Thyroid gland (tissue), 4 donors: ENCODE measurements around the gene PPP1R11. TPM values are rescaled to one million over a fixed set of nuclear protein-coding genes. Genes with fewer than 3 reads are reported as not detected.

Source experiments
- DNase-seq, 2 donors: peaks; one replicate each; pipeline ENCODE4 v3.0.0-alpha.2; 2019
- H3K27ac ChIP-seq, 3 donors: fragments of 200-600 bp; sonication (generic); 1 replicate in 2 of 3; 2 replicates in 1 of 3; pipeline ENCODE4 v1.5.1; 2016 to 2019; ENCODE audit warnings: mild to moderate bottlenecking in 1 of 3, moderate library complexity in 1 of 3
- H3K27me3 ChIP-seq: fragments of 200-600 bp; sonication (generic); one replicate; pipeline ENCODE4 v1.5.1; 2019
- H3K36me3 ChIP-seq, 2 donors: fragments of 200-600 bp; sonication (generic); one replicate each; pipeline ENCODE4 v1.5.1; 2016 to 2019
- H3K4me1 ChIP-seq, 2 donors: fragments of 200-600 bp; sonication (generic); one replicate each; pipeline ENCODE4 v1.5.1; 2017 to 2019
- H3K4me3 ChIP-seq, 3 donors: fragments of 200-600 bp; sonication (generic); replicated peaks in 1 of 3; 1 replicate in 2 of 3; 2 replicates in 1 of 3; pipeline ENCODE4 v1.5.1; 2016; ENCODE audit warnings: mild to moderate bottlenecking in 1 of 3
- H3K9me3 ChIP-seq: fragments of 200-600 bp; sonication (generic); one replicate; pipeline ENCODE4 v1.5.1; 2017
- POLR2A ChIP-seq, 2 donors: fragments of 450-650 bp; IDR thresholded peaks; one replicate each; pipeline ENCODE4 v1.6.1; 2017; ENCODE audit warnings: antibody characterized with exemption in 2 of 2, mild to moderate bottlenecking in 2 of 2, moderate library complexity in 1 of 2
- WGBS, 2 donors: methylation state at CpG; one replicate each; pipeline ENCODE4 v1.1.5; 2017; 5-methylcytosine and 5-hydroxymethylcytosine counted together
- intact Hi-C: fragments of 100-400 bp; cut with DNase I; formaldehyde crosslinking; loops from one replicate; pipeline ENCODE4 v1.15.1; 2023
- total RNA-seq, 4 donors: library from RNA; depleted of rRNA; stranded (reverse); fragments of >200 nt; gene quantifications; one replicate each; pipeline ENCODE4 v1.2.3, GENCODE V29; 2016
- TF ChIP-seq, protein P1 (sequence below), 6 experiments: fragments of 200-600 bp in 3 of 6; fragments of 450-650 bp in 3 of 6; sonication (generic) in 3 of 6; IDR thresholded peaks; one replicate each; pipeline ENCODE4 v1.5.1; 2016 to 2019; ENCODE audit warnings: antibody characterized with exemption in 6 of 6, mild to moderate bottlenecking in 2 of 6, inconsistent platforms in 1 of 6, moderate library complexity in 1 of 6

The PPP1R11 gene
- total RNA-seq, 4 donors from 2014 or later = 41.3 to 64.1 (median 50.7) TPM

DNA sequence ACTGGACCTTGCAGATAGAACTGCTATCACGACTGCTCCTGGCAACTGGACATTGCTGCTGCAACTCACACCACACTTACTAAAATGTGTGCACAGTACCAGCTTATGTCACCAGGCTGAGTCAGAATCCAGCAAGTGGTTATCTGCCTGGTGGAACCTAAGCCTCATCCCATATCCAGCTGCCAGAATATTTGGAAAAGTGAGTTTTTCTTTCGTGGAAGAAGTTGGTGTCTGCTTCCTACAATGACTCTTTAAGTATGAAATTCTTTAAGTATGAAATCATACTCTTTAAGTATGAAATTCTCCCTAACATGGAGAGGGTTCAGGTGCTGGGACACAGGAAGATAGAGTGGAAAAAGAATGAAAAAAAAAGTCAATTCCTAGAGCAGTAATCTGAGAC lies 22.4 kb upstream of the PPP1R11 start:
- no peak for TF ChIP-seq POLR2A (IDR thresholded peaks at IDR 0.05)
- TF ChIP-seq, protein P1, sequence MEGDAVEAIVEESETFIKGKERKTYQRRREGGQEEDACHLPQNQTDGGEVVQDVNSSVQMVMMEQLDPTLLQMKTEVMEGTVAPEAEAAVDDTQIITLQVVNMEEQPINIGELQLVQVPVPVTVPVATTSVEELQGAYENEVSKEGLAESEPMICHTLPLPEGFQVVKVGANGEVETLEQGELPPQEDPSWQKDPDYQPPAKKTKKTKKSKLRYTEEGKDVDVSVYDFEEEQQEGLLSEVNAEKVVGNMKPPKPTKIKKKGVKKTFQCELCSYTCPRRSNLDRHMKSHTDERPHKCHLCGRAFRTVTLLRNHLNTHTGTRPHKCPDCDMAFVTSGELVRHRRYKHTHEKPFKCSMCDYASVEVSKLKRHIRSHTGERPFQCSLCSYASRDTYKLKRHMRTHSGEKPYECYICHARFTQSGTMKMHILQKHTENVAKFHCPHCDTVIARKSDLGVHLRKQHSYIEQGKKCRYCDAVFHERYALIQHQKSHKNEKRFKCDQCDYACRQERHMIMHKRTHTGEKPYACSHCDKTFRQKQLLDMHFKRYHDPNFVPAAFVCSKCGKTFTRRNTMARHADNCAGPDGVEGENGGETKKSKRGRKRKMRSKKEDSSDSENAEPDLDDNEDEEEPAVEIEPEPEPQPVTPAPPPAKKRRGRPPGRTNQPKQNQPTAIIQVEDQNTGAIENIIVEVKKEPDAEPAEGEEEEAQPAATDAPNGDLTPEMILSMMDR (IDR thresholded peaks at IDR 0.05) = no peak

DNA sequence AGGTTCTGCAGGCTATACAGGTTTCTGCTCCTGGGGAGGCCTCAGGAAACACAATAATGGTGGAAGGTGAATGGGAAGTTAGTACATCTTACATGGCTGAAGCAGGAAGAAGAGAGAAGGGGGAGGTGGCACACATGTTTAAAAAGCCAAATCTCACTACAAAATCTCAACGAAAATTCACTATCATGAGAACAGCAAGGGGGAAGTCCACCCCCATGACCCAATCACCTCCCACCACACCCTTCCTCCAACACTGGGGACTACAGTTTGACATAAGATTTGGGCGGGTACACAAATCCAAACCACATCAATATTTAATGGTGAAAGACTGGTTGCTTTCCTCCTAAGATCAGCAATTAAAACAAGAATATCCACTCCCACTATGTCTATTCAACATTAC lies 19.8 kb upstream of the PPP1R11 start:
- H3K9me3 ChIP-seq = no peaks in the 10 kb centered on the region
- H3K4me3 ChIP-seq = no peak overlapping the region
- no peaks in the 10 kb centered on the region for H3K4me1 ChIP-seq
- no peak for DNase-seq
- 81 to 83% methylated on average over 2 of the region's 2 CpGs for WGBS, 2 donors
- TF ChIP-seq, protein P1 (IDR thresholded peaks at IDR 0.05) = no peak
- TF ChIP-seq POLR2A (IDR thresholded peaks at IDR 0.05) = no peak
- intact Hi-C loops = no loop called here
- no peak overlapping the region for H3K27ac ChIP-seq
- H3K36me3 ChIP-seq = no peaks in the 10 kb centered on the region
- no peaks in the 10 kb centered on the region for H3K27me3 ChIP-seq

More for the DNA sequence above, 22.4 kb upstream of the PPP1R11 start:
- DNase-seq = no peak
- Histone ChIP-seq H3K4me1 (no peaks in the 10 kb centered on the region), H3K36me3 (no peaks in the 10 kb centered on the region), H3K27me3 (no peaks in the 10 kb centered on the region), H3K27ac (no peak overlapping the region), H3K9me3 (no peaks in the 10 kb centered on the region), H3K4me3 (no peak overlapping the region)
- intact Hi-C loops = no loop called here
- WGBS, 2 donors = 61 to 76% methylated on average over 2 of the region's 2 CpGs

DNA sequence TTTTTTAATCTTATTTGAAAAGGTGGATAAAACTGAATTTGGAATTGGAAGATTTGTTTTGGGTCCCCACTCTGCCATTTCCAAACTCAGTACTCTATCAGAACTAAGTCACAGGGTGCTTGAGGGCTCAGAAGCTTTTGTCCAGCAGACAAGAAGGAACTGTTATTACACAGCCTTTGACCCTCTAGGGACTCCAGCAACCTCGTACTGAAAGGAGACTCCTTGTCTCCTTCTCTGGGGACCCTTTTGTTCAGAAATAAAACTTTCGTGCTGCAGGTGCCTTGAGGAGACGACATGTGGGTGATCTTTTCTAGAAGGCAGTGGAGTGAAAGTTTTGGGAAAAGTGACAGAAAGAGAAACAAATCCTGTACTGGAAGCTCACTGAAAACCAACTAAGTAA lies 13.3 kb upstream of the PPP1R11 start:
- H3K4me3 ChIP-seq = no peak overlapping the region
- H3K27ac ChIP-seq = no peak overlapping the region
- H3K36me3 ChIP-seq = peaks cover 0 to 12% of the 10 kb centered on the region in 2 donors
- intact Hi-C loops = no loop called here
- H3K4me1 ChIP-seq = no peaks in the 10 kb centered on the region
- DNase-seq = no peak
- 79 to 89% methylated on average over 3 of the region's 3 CpGs for WGBS, 2 donors
- TF ChIP-seq POLR2A (IDR thresholded peaks at IDR 0.05) = no peak
- H3K9me3 ChIP-seq = no peaks in the 10 kb centered on the region
- H3K27me3 ChIP-seq = no peaks in the 10 kb centered on the region

DNA sequence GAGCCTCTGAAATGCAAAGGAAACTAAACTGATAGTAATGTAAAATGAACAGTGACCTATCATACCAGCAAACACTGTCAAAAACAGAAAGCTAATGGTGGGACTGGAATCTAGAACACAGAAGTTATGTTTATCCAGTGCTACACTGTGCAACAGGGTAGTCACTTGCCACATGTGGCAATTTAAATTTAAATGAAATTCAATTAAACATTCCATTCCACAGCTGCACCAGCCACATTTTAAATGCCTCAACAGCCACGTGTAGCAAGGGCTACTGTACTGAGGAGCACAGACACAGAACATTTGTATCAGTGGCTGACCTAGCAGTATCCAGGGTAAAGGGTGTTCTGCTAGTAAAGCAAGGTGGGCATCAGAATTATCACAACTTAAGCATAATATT lies 11.5 kb upstream of the PPP1R11 start:
- TF ChIP-seq, protein P1 (IDR thresholded peaks at IDR 0.05) = no peak
- no peak for TF ChIP-seq POLR2A (IDR thresholded peaks at IDR 0.05)
- H3K4me1 ChIP-seq = peaks cover 6 to 9% of the 10 kb centered on the region in 2 donors
- H3K27me3 ChIP-seq = no peaks in the 10 kb centered on the region
- WGBS, 2 donors = 46 to 80% methylated on average over 1 of the region's 1 CpG
- H3K9me3 ChIP-seq = no peaks in the 10 kb centered on the region
- H3K27ac ChIP-seq = no peak overlapping the region
- intact Hi-C loops = no loop called here
- H3K4me3 ChIP-seq = no peak overlapping the region
- DNase-seq = no peak
- peaks cover 0 to 12% of the 10 kb centered on the region in 2 donors for H3K36me3 ChIP-seq

DNA sequence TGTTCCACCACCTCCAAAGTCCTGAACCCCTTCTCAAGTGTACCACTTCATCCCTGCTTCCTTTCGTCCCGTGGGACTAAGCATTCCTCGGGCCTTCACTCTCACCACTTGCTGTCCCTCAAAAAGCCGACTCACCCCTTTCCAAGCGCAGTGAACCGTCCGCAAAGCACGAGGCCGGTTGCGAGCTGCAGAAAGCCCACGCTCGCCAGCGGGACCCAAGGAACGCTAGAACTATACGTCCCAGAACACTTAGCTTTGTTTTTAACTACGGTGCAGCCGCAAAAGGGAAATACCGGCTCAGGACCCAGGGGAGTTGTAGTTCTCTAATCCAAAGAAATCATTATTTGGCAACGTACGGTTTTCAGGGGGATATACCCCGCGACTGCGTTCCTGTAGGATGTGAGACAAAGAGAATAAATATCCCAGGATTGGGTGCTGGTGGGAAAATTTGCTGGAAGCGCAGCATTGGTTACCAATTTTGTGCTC lies 6.3 kb upstream of the PPP1R11 start:
- Histone ChIP-seq H3K4me1 (peaks cover 13 to 15% of the 10 kb centered on the region in 2 donors), H3K27ac (peak overlapping the region; percentile 78 to 90 (median 83)), H3K27me3 (no peaks in the 10 kb centered on the region), H3K4me3 (peak overlapping the region; percentile 31 to 62 (median 50)), H3K36me3 (peaks cover 0 to 9% of the 10 kb centered on the region in 2 donors), H3K9me3 (no peaks in the 10 kb centered on the region)
- TF ChIP-seq, protein P1 (IDR thresholded peaks at IDR 0.05) = no peak
- TF ChIP-seq POLR2A (IDR thresholded peaks at IDR 0.05) = no peak
- 0% methylated on average over 24 of the region's 24 CpGs for WGBS, 2 donors
- DNase-seq = peak; percentile 39 to 42
- intact Hi-C loops = no loop called here
